ENCODE results near the gene IKBKE. TPM values are rescaled to one million over a fixed set of nuclear protein-coding genes. Genes with fewer than 3 reads are reported as not detected.

IKBKE gene
- polyA plus RNA-seq, 4 donors: 4.1 to 8.7 (median 6.9) TPM

DNA sequence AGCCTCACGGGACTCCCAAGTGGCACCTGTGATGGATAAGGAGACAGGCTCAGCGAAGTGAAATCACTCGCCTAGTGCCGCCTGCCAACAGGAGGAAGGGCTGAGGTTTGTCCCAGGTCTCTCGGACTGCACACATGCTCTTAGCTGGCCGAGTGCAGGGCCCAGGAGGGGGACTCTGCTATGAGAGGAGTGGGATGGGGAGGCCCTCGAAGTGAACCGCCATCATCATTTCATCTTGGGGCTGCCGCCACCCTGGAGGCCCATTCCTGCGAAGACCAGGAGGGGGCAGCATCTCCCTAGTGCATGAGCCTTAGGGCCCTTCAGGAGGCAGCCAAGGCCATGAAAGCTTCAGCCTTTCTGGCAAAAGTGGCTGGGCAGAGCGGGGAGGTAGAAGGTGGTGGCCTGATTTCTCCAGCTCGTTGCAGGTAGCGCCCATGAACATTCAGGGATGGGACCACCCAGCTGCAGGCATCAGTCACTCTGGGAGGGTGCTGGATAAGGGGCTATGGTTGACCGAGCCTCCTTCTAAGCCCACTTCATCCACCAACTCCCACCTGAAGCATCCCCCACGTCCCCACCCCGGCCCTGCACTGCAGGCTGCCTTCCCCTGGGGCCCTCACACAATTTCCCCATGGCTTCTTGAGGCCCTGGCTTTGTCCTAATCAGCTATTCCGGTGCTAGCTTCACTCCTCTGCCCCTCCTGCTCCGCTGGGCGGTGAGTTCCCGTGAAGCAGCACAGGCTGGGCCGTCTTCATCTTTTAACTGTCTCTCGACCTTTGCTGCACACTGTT lies 19.9 kb downstream of the IKBKE start:
- H3K27me3 ChIP-seq (ENCODE audit: control insufficient read depth in 3 of 3, insufficient read depth in 3 of 3, low read length in 3 of 3): no peaks in the 10 kb centered on the region
- H3K27ac ChIP-seq (ENCODE audit: low read depth in 1 of 3, low read length in 2 of 3): no peak overlapping the region
- H3K9me3 ChIP-seq (ENCODE audit: control insufficient read depth in 2 of 2, insufficient read depth in 1 of 2, low read depth in 1 of 2, low read length in 1 of 2): no peaks in the 10 kb centered on the region
- H3K36me3 ChIP-seq (ENCODE audit: control insufficient read depth in 3 of 3, insufficient read depth in 2 of 3, low read depth in 1 of 3, low read length in 3 of 3): peaks cover 5 to 72% (median 8%) of the 10 kb centered on the region in 3 donors
- H3K4me1 ChIP-seq (ENCODE audit: control insufficient read depth in 3 of 3, insufficient read depth in 2 of 3, low read depth in 1 of 3, low read length in 2 of 3): peaks cover 0 to 6% (median 0%) of the 10 kb centered on the region in 3 donors
- DNase-seq (peak; percentile 60 to 75), FAIRE-seq (no peak)
- 64 to 70% (median 68%) methylated on average over 22 of the region's 22 CpGs for WGBS, 3 donors
- no peak overlapping the region for H3K4me3 ChIP-seq (ENCODE audit: low read depth in 1 of 3, low read length in 3 of 3)

DNA sequence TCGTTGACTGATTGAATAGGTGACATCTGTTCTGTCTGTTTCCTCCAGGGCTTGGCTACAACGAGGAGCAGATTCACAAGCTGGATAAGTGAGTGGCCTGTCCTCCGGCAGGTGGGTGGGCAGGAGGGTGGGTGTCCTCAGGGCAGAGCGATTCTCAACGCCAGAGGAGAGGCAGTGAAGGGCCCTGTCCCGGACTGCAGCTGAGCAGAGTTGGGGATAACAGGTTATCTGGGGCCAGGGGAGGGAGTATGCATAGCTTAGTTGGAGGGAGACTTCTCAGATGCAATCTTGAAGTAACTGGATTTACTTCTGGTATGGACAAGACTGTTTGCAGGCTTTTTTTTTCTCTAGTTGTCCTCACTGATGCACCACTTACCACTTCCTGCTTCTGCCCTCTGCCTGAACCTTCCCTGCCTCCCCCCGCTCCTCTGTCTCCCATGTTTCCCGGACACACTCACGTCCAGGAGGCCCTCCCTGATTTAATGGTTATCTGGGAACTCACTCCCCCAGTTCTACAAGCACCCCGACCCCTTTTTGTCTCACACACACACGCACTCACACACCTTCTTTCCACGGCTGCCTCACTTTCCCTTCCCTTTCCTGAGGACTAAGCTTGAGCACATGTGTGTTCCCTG lies 20.6 kb downstream of the IKBKE start:
- H3K36me3 ChIP-seq (ENCODE audit: control insufficient read depth in 3 of 3, insufficient read depth in 2 of 3, low read depth in 1 of 3, low read length in 3 of 3): peaks cover 5 to 68% (median 6%) of the 10 kb centered on the region in 3 donors
- H3K27ac ChIP-seq (ENCODE audit: low read depth in 1 of 3, low read length in 2 of 3): no peak overlapping the region
- DNase-seq (no peak), FAIRE-seq (no peak)
- WGBS, 3 donors: 74 to 89% (median 79%) methylated on average over 12 of the region's 12 CpGs
- H3K4me3 ChIP-seq (ENCODE audit: low read depth in 1 of 3, low read length in 3 of 3): no peak overlapping the region
- peaks cover 0 to 11% (median 4%) of the 10 kb centered on the region in 3 donors for H3K4me1 ChIP-seq (ENCODE audit: control insufficient read depth in 3 of 3, insufficient read depth in 2 of 3, low read depth in 1 of 3, low read length in 2 of 3)
- no peaks in the 10 kb centered on the region for H3K9me3 ChIP-seq (ENCODE audit: control insufficient read depth in 2 of 2, insufficient read depth in 1 of 2, low read depth in 1 of 2, low read length in 1 of 2)
- H3K27me3 ChIP-seq (ENCODE audit: control insufficient read depth in 3 of 3, insufficient read depth in 3 of 3, low read length in 3 of 3): no peaks in the 10 kb centered on the region

DNA sequence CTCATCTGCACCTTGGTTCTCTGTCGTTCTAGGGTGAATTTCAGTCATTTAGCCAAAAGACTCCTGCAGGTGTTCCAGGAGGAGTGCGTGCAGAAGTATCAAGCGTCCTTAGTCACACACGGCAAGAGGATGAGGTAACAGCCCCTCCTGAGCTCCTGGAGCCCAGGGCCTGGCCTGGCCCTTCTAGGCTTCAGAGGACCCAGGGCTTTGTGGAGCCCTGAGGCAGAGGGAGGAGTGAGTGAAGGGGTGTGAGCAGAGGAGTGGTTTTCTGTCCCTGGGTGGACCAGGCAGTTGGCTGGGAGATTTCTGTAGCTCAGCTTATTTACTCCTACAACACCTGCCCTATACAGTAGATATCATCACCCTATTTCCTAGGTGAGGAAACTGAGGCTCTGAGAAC lies 21.3 kb downstream of the IKBKE start:
- WGBS, 3 donors: 92 to 94% (median 92%) methylated on average over 4 of the region's 4 CpGs
- Histone ChIP-seq H3K27ac (ENCODE audit: low read depth in 1 of 3, low read length in 2 of 3) (no peak overlapping the region), H3K4me3 (ENCODE audit: low read depth in 1 of 3, low read length in 3 of 3) (no peak overlapping the region), H3K9me3 (ENCODE audit: control insufficient read depth in 2 of 2, insufficient read depth in 1 of 2, low read depth in 1 of 2, low read length in 1 of 2) (no peaks in the 10 kb centered on the region), H3K4me1 (ENCODE audit: control insufficient read depth in 3 of 3, insufficient read depth in 2 of 3, low read depth in 1 of 3, low read length in 2 of 3) (peaks cover 0 to 18% (median 4%) of the 10 kb centered on the region in 3 donors), H3K27me3 (ENCODE audit: control insufficient read depth in 3 of 3, insufficient read depth in 3 of 3, low read length in 3 of 3) (no peaks in the 10 kb centered on the region), H3K36me3 (ENCODE audit: control insufficient read depth in 3 of 3, insufficient read depth in 2 of 3, low read depth in 1 of 3, low read length in 3 of 3) (peaks cover 5 to 72% (median 8%) of the 10 kb centered on the region in 3 donors)
- DNase-seq (no peak), FAIRE-seq (no peak)

DNA sequence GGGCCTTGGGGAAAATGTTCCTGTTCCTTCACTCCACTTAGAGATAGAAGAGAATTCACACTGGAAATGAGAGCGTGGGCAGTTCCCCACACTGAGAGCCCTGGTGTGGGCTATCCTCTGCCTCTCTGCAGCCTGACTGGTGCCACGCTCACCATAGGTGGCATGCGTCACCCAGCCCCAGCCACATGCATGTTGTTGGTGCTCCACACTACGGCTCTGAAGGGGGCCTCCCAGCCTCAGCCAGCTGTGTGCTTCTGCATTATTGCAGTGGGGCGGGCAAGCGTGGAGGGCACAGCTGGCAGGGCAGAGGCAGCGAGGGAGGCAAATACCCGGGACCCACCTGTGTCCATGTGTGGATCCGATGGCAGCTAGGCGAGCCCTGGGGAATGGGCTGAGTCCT lies 22.3 kb downstream of the IKBKE start:
- Histone ChIP-seq H3K4me1 (ENCODE audit: control insufficient read depth in 3 of 3, insufficient read depth in 2 of 3, low read depth in 1 of 3, low read length in 2 of 3) (peaks cover 0 to 18% (median 4%) of the 10 kb centered on the region in 3 donors), H3K9me3 (ENCODE audit: control insufficient read depth in 2 of 2, insufficient read depth in 1 of 2, low read depth in 1 of 2, low read length in 1 of 2) (no peaks in the 10 kb centered on the region), H3K4me3 (ENCODE audit: low read depth in 1 of 3, low read length in 3 of 3) (no peak overlapping the region), H3K27ac (ENCODE audit: low read depth in 1 of 3, low read length in 2 of 3) (no peak overlapping the region), H3K36me3 (ENCODE audit: control insufficient read depth in 3 of 3, insufficient read depth in 2 of 3, low read depth in 1 of 3, low read length in 3 of 3) (peaks cover 5 to 68% (median 8%) of the 10 kb centered on the region in 3 donors), H3K27me3 (ENCODE audit: control insufficient read depth in 3 of 3, insufficient read depth in 3 of 3, low read length in 3 of 3) (no peaks in the 10 kb centered on the region)
- DNase-seq (no peak), FAIRE-seq (no peak)
- 96 to 97% (median 97%) methylated on average over 10 of the region's 10 CpGs for WGBS, 3 donors

DNA sequence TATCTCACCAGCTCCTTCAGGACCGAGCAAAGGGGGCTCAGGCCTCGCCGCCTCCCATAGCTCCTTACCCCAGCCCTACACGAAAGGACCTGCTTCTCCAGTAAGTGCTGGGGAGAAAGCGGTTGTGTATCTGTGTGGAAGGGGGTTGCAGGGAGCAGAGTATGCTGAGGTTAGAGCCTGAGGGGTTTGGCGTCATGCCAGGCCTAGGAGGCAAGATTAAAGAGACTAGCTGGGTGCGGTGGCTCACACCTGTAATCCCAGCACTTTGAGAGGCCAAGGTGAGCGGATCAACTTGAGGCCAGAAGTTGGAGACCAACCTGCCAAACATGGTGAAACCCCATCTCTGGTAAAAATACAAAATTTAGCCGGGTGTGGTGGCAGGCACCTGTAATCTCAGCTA lies 23.0 kb downstream of the IKBKE start:
- DNase-seq (no peak), FAIRE-seq (no peak)
- no peaks in the 10 kb centered on the region for H3K9me3 ChIP-seq (ENCODE audit: control insufficient read depth in 2 of 2, insufficient read depth in 1 of 2, low read depth in 1 of 2, low read length in 1 of 2)
- WGBS, 3 donors: 91 to 96% (median 94%) methylated on average over 9 of the region's 9 CpGs
- H3K36me3 ChIP-seq (ENCODE audit: control insufficient read depth in 3 of 3, insufficient read depth in 2 of 3, low read depth in 1 of 3, low read length in 3 of 3): peaks cover 5 to 62% (median 8%) of the 10 kb centered on the region in 3 donors
- H3K27me3 ChIP-seq (ENCODE audit: control insufficient read depth in 3 of 3, insufficient read depth in 3 of 3, low read length in 3 of 3): no peaks in the 10 kb centered on the region
- H3K4me1 ChIP-seq (ENCODE audit: control insufficient read depth in 3 of 3, insufficient read depth in 2 of 3, low read depth in 1 of 3, low read length in 2 of 3): peaks cover 0 to 18% (median 4%) of the 10 kb centered on the region in 3 donors
- H3K4me3 ChIP-seq (ENCODE audit: low read depth in 1 of 3, low read length in 3 of 3): no peak overlapping the region
- H3K27ac ChIP-seq (ENCODE audit: low read depth in 1 of 3, low read length in 2 of 3): no peak overlapping the region

DNA sequence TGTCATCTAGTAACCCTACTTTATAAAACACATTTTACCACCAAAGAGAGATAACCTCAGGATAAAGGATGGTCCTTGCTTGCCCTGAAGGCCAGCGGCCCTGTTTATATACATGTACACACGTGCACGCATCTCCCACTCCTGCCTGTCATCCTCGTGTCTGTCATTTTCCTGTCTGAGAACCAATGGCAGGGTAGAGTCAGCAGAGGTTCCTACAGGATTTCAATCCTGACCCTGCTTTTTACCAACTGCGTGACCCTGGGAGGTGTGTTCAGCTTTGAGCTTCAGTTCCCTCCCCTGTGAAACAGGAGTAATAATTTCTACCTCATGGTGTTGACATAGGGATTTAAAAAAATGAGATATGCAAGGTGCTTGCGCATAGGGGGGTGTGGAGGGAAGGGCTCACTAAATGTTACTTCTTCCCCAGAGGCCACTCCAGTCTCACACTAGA lies 24.8 kb downstream of the IKBKE start:
- H3K36me3 ChIP-seq (ENCODE audit: control insufficient read depth in 3 of 3, insufficient read depth in 2 of 3, low read depth in 1 of 3, low read length in 3 of 3): peaks cover 5 to 57% (median 8%) of the 10 kb centered on the region in 3 donors
- no peaks in the 10 kb centered on the region for H3K9me3 ChIP-seq (ENCODE audit: control insufficient read depth in 2 of 2, insufficient read depth in 1 of 2, low read depth in 1 of 2, low read length in 1 of 2)
- WGBS, 3 donors: 70 to 74% (median 74%) methylated on average over 6 of the region's 6 CpGs
- no peak overlapping the region for H3K4me3 ChIP-seq (ENCODE audit: low read depth in 1 of 3, low read length in 3 of 3)
- peaks cover 0 to 18% (median 4%) of the 10 kb centered on the region in 3 donors for H3K4me1 ChIP-seq (ENCODE audit: control insufficient read depth in 3 of 3, insufficient read depth in 2 of 3, low read depth in 1 of 3, low read length in 2 of 3)
- DNase-seq (no peak), FAIRE-seq (no peak)
- no peaks in the 10 kb centered on the region for H3K27me3 ChIP-seq (ENCODE audit: control insufficient read depth in 3 of 3, insufficient read depth in 3 of 3, low read length in 3 of 3)
- H3K27ac ChIP-seq (ENCODE audit: low read depth in 1 of 3, low read length in 2 of 3): no peak overlapping the region

DNA sequence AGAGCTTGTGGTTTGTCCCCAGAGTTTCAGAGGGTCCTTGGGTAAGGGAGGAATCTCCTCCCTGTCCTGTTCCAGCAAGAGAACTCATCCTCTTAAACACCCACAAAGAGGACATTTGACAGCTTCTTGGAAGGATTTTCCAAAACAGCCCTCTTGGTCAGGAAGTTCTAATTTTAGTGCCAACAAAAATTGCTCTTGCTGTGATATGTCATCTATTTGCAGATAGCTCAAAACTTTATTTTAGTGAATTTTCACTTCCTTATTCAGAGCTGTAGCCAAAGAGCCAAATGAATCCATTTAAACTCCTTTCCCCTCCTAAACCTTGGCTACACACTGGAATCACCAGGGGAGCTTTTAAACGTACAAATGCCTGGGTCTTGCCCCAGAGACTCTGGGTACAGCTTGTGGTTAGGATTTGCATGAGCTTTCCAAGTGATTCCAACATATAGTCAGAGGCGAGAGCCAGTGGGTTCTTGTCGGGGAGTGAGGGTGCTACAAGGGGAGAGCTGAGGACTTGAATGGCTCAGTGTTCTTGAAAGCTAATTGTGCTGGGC lies 25.3 kb downstream of the IKBKE start:
- Histone ChIP-seq H3K36me3 (ENCODE audit: control insufficient read depth in 3 of 3, insufficient read depth in 2 of 3, low read depth in 1 of 3, low read length in 3 of 3) (peaks cover 5 to 54% (median 8%) of the 10 kb centered on the region in 3 donors), H3K27me3 (ENCODE audit: control insufficient read depth in 3 of 3, insufficient read depth in 3 of 3, low read length in 3 of 3) (no peaks in the 10 kb centered on the region), H3K4me1 (ENCODE audit: control insufficient read depth in 3 of 3, insufficient read depth in 2 of 3, low read depth in 1 of 3, low read length in 2 of 3) (peaks cover 0 to 18% (median 4%) of the 10 kb centered on the region in 3 donors), H3K9me3 (ENCODE audit: control insufficient read depth in 2 of 2, insufficient read depth in 1 of 2, low read depth in 1 of 2, low read length in 1 of 2) (no peaks in the 10 kb centered on the region), H3K4me3 (ENCODE audit: low read depth in 1 of 3, low read length in 3 of 3) (no peak overlapping the region), H3K27ac (ENCODE audit: low read depth in 1 of 3, low read length in 2 of 3) (no peak overlapping the region)
- FAIRE-seq (no peak), DNase-seq (no peak)
- 66 to 87% (median 81%) methylated on average over 3 of the region's 3 CpGs for WGBS, 3 donors

DNA sequence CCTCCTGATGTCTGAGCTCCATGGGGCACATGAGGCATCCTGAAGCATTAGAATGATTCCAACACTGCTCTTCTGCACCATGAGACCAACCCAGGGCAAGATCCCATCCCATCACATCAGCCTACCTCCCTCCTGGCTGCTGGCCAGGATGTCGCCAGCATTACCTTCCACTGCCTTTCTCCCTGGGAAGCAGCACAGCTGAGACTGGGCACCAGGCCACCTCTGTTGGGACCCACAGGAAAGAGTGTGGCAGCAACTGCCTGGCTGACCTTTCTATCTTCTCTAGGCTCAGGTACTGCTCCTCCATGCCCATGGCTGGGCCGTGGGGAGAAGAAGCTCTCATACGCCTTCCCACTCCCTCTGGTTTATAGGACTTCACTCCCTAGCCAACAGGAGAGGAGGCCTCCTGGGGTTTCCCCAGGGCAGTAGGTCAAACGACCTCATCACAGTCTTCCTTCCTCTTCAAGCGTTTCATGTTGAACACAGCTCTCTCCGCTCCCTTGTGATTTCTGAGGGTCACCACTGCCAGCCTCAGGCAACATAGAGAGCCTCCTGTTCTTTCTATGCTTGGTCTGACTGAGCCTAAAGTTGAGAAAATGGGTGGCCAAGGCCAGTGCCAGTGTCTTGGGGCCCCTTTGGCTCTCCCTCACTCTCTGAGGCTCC lies 26.0 kb downstream of the IKBKE start:
- FAIRE-seq: no peak
- Histone ChIP-seq H3K4me3 (ENCODE audit: low read depth in 1 of 3, low read length in 3 of 3) (no peak overlapping the region), H3K27me3 (ENCODE audit: control insufficient read depth in 3 of 3, insufficient read depth in 3 of 3, low read length in 3 of 3) (no peaks in the 10 kb centered on the region), H3K4me1 (ENCODE audit: control insufficient read depth in 3 of 3, insufficient read depth in 2 of 3, low read depth in 1 of 3, low read length in 2 of 3) (peaks cover 0 to 21% (median 4%) of the 10 kb centered on the region in 3 donors), H3K9me3 (ENCODE audit: control insufficient read depth in 2 of 2, insufficient read depth in 1 of 2, low read depth in 1 of 2, low read length in 1 of 2) (no peaks in the 10 kb centered on the region), H3K36me3 (ENCODE audit: control insufficient read depth in 3 of 3, insufficient read depth in 2 of 3, low read depth in 1 of 3, low read length in 3 of 3) (peaks cover 5 to 49% (median 8%) of the 10 kb centered on the region in 3 donors), H3K27ac (ENCODE audit: low read depth in 1 of 3, low read length in 2 of 3) (peak overlapping the region in 1 of 3 donors; percentile 18)
- DNase-seq: no peak
- WGBS, 3 donors: 33 to 47% (median 46%) methylated on average over 6 of the region's 6 CpGs

Measured in small intestine (tissue), 7 donors.